PFSK-1 (cell line): Measurements from ENCODE around the gene KSR2.

ENCODE experiments used
- FOXP2 ChIP-seq: optimal IDR thresholded peaks from 2 replicates; pipeline ENCODE3; 2011; ENCODE audit warnings: borderline replicate concordance, control low read depth, inconsistent platforms; ENCODE audit not compliant: insufficient read depth; ENCODE audit errors: extremely low read length, extremely low read depth
- POLR2AphosphoS5 ChIP-seq: IDR thresholded peaks from 2 replicates; pipeline ENCODE4 v1.6.1; 2012; ENCODE audit warnings: low read depth, mild to moderate bottlenecking, control low read depth, low read length, moderate library complexity
- REST ChIP-seq, 2 experiments: IDR thresholded peaks; 2 replicates each; pipeline versions ENCODE4 v1.6.1 to v1.8.0; 2011 to 2012; ENCODE audit warnings: low read depth in 2 of 2, low read length in 2 of 2, control low read depth in 1 of 2, inconsistent platforms in 1 of 2, mild to moderate bottlenecking in 1 of 2, moderate library complexity in 1 of 2; ENCODE audit not compliant: insufficient read depth in 1 of 2
- SIN3A ChIP-seq: IDR thresholded peaks from 2 replicates; pipeline ENCODE4 v1.6.1; 2012; ENCODE audit warnings: mild to moderate bottlenecking, low read length, moderate library complexity, borderline replicate concordance; ENCODE audit not compliant: insufficient read depth
- TAF1 ChIP-seq: IDR thresholded peaks from 2 replicates; pipeline ENCODE4 v1.6.1; 2012; ENCODE audit warnings: low read length, control low read depth, borderline replicate concordance; ENCODE audit not compliant: insufficient read depth

KSR2 gene

GRCh38 chr12:117832459-117833457 lies 136.0 kb downstream of the KSR2 start:
- TF ChIP-seq SIN3A (no peak), FOXP2 (no peak), TAF1 (no peak)

DNA sequence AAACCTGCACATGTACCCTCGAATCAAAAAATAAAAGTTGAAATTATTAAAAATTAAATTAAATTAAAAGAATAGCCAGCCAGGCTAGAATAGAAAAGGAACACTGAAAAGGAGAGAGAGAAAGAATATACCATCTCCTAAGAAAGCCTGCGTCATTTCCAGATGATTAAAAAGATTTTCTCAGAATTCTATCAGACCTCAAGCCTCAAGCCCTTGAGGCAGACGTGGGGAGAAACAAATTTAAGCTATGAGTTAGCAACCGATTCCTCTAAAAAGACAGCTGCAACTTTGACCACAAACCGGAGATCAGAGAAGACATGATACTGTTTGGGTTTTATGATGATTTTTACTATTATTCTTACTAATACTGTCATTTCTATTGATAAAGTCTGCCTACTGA lies 138.3 kb downstream of the KSR2 start:
- TF ChIP-seq TAF1 (no peak), REST (IDR thresholded peaks at IDR 0.05; ENCODE audit: insufficient read depth in 1 of 2, low read depth in 2 of 2, low read length in 2 of 2) (no peak), FOXP2 (no peak)

- TF ChIP-seq POLR2AphosphoS5 (no peak), FOXP2 (no peak), TAF1 (no peak), REST (IDR thresholded peaks at IDR 0.05; ENCODE audit: insufficient read depth in 1 of 2, low read depth in 2 of 2, low read length in 2 of 2) (no peak), SIN3A (no peak)
These were observed 139.7 kb downstream of the KSR2 start for GRCh38 chr12:117829108-117829507.

GRCh38 chr12:117827660-117828059 lies 141.1 kb downstream of the KSR2 start:
- TF ChIP-seq FOXP2 (no peak), TAF1 (no peak)

GRCh38 chr12:117825827-117826226 lies 143.0 kb downstream of the KSR2 start:
- TF ChIP-seq SIN3A (no peak), POLR2AphosphoS5 (no peak)

- TF ChIP-seq SIN3A (no peak), TAF1 (no peak), REST (IDR thresholded peaks at IDR 0.05; ENCODE audit: insufficient read depth in 1 of 2, low read depth in 2 of 2, low read length in 2 of 2) (no peak), FOXP2 (no peak), POLR2AphosphoS5 (no peak)
These were observed 147.2 kb downstream of the KSR2 start for GRCh38 chr12:117821480-117822175.

DNA sequence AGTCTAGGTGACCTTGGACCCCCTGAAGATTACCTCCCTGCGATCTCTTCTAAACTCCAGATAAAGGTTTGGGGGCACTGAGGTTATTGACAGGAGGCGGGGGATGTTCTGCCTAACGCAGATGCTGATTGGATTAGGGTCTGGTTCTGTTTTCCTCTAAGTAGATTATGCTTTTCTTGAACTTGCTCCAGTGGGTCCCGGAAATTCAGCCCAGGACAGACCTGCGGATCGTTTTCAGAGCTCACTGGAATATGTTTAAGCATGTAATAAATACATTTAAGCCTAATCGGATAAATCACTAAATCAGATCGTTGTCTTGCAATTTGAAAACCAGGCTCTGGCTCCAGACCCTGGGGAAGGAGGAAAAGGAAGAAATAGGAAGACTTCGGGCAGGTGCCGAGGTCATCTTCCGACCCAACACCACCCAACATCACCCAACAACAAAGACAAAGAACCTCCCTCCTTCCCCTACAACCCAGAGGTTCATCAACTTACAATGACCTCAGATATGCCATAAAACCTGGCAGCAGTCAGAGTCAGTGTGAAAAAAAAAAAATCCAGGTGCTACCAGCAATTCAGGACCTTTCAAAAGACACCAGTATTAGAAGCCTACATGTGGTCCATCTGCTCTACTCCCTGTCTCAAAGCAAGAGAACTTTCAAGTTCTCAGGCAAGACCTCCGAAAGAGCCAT lies 148.4 kb downstream of the KSR2 start:
- TF ChIP-seq TAF1 (no peak), FOXP2 (no peak), POLR2AphosphoS5 (no peak), SIN3A (no peak), REST (IDR thresholded peaks at IDR 0.05; ENCODE audit: insufficient read depth in 1 of 2, low read depth in 2 of 2, low read length in 2 of 2) (no peak)
